Endothelial cell of coronary artery (primary cell): ENCODE data around the gene MLLT10. TPM values are rescaled to one million over a fixed set of nuclear protein-coding genes. Genes with fewer than 3 reads are reported as not detected.

Experiments
- total RNA-seq: library from RNA; depleted of rRNA; stranded (reverse); fragments of >200 nt; gene quantifications from 2 replicates; pipeline ENCODE4 v1.2.3, GENCODE V29; 2014

MLLT10 gene
- 42.1 and 60.6 TPM in 2 replicates for total RNA-seq

DNA sequence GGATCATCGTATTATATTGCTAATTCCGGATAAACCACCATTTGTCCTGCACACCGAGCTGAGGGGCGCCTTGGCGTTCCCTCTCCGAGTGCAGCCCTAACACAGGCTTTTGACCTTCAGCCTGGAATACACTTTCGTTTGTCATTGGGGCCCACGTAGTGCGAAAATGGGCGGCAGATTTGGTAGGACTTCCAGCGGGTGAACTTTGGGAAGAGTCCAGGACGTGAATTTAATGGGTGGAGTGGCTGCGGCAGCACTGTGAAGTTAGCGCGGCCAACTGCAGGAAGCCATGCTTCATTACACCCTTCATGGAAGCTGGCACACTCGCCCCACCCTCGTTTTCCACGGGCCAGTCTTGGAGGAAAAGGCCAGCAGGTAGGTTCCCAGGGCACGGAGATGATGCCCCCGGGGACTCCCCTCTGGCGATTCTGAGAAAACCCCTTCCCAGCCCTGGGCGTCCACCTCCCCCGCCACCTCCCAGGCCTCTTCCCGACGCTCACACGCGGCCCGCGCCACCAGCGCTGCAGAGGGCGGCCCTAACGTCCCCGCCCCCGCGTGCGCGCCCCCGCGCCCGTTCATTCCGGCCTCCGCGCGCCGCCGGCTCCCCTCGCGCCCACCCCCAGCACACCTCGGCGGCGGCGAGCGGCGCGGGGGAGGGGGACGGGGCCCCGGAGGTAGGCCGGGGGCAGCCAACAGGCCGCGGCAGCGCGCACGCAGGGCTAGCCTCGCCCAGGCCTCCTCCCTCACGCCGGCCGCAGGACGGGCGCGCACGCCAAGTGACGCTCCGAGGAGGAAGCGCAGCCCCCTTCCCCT lies at the start of gene MLLT10:
Gene MLLT10 (plus strand): TSS at position 766 of the 813 bp plus-strand sequence. CDS start 413 bp downstream, outside the sequence.

DNA sequence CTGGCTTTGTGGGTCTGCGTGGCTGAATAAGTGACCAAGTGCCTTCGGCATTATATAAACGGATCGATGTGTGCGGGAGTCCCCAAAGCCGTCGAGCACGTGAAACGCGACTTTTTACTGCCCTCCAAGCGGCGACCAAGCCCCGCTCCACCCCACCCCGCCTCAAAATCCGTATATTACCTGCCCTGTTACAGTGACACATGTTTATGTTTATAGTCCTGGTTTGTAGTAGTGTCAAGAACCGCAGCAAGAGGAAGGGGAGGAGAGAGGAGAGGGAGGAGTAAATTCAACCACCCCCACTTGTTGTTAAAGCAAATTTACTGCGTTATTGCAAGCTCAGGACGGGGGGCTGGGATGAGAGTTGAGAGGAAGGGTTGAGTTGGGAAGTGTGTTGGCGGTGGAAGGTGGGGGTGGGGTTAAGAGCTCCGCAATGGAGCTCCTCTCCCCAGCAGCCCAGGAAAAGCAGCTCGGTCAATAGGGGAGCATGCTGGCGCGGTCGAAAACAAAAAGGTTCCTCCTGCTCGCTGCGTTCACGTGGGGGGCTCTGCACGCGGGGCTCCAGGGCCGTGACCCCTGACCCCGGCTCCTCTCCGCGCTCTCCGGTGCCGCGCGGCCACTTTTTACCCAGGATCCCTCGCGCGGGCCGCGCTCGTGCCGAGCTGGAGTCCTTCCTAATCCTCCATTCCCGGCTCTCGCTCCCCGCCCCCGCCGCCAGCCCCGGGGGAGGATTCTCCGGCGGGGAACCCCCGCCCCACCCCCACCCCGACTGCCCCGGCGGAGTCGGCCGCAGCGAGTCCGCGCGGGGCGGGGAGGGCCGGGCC lies 8.5 kb upstream of the MLLT10 start, which contains the start of gene SKIDA1:
Gene SKIDA1 (minus strand): TSS at position 316 of the 821 bp plus-strand sequence. CDS start 7,860 bp downstream, outside the sequence.

Other genes starting within 250 kb of the MLLT10 start
- 0.19 and 0.36 TPM in 2 replicates for gene SKIDA1, start 8.6 kb upstream of the MLLT10 start, total RNA-seq